Naive thymus-derived CD8-positive, alpha-beta T cell (primary cell): ENCODE data around the gene UTP4. TPM values are rescaled to one million over a fixed set of nuclear protein-coding genes. Genes with fewer than 3 reads are reported as not detected.
"Not testable (repeated sequence)": the region's sequence is repeated elsewhere in the genome, so short reads cannot be mapped to it uniquely, and the experiment has no call there.

Experiments
- ATAC-seq, 2 donors: fragments of 150-1000 bp; cut with Tn5 transposase in 1 of 2; sonication (Bioruptor Pico), chemical (Tn5 transposase) in 1 of 2; 1 replicate in 1 of 2; 2 replicates in 1 of 2; pipeline ENCODE4 v1.10.0; 2021; ENCODE audit warnings: mild to moderate bottlenecking in 2 of 2, moderate library complexity in 2 of 2
- POLR2A ChIA-PET: fragments of 350-600 bp; sonication (Branson Sonifier 250); formaldehyde crosslinking; loops from one replicate; lab custom pipeline; 2021; ENCODE audit warnings: antibody characterized with exemption; lab: Charles Lee
- DNase-seq, 10 donors: peaks; one replicate each; pipeline versions ENCODE4 v3.0.0 to v3.0.0-alpha.2; 2020 to 2022
- H3K27ac Mint-ChIP-seq, 10 donors: one replicate each; pipeline ENCODE4 v1.8.0; 2020 to 2022; ENCODE audit warnings: mild to moderate bottlenecking in 10 of 10, mixed read lengths in 10 of 10, moderate library complexity in 4 of 10, inconsistent platforms in 1 of 10
- H3K27me3 Mint-ChIP-seq, 5 donors: one replicate each; pipeline ENCODE4 v1.8.0; 2021 to 2022; ENCODE audit warnings: mixed read lengths in 5 of 5
- H3K36me3 Mint-ChIP-seq, 3 donors: one replicate each; pipeline ENCODE4 v1.8.0; 2020 to 2022; ENCODE audit warnings: mixed read lengths in 3 of 3, mild to moderate bottlenecking in 2 of 3, inconsistent platforms in 1 of 3
- H3K4me1 Mint-ChIP-seq, 4 donors: one replicate each; pipeline ENCODE4 v1.8.0; 2021 to 2022; ENCODE audit warnings: mixed read lengths in 4 of 4
- H3K4me3 Mint-ChIP-seq, 10 donors: one replicate each; pipeline ENCODE4 v1.8.0; 2020 to 2022; ENCODE audit warnings: mild to moderate bottlenecking in 10 of 10, mixed read lengths in 10 of 10, moderate library complexity in 6 of 10, inconsistent platforms in 1 of 10
- H3K9me3 Mint-ChIP-seq, 9 donors: one replicate each; pipeline ENCODE4 v1.8.0; 2020 to 2022; ENCODE audit warnings: mixed read lengths in 9 of 9, mild to moderate bottlenecking in 3 of 9, inconsistent platforms in 1 of 9, moderate library complexity in 1 of 9
- polyA plus RNA-seq, 3 donors: library from polyadenylated mRNA; unstranded; fragments of 300-500 nt; fragmentation: Illumina TruSeq; gene quantifications; one replicate each; pipeline ENCODE4 v1.2.3, GENCODE V29; 2021
- total RNA-seq, 8 experiments: library from RNA in 2 of 8; stranded (reverse) in 2 of 8; gene quantifications; one replicate each; pipeline ENCODE4 v1.2.3 and lab custom pipeline; 2021 to 2026

Gene UTP4
- total and polyA plus RNA-seq, 5 experiments from 2014 or later, result 41.8 to 77.6 (median 72.4) TPM

DNA sequence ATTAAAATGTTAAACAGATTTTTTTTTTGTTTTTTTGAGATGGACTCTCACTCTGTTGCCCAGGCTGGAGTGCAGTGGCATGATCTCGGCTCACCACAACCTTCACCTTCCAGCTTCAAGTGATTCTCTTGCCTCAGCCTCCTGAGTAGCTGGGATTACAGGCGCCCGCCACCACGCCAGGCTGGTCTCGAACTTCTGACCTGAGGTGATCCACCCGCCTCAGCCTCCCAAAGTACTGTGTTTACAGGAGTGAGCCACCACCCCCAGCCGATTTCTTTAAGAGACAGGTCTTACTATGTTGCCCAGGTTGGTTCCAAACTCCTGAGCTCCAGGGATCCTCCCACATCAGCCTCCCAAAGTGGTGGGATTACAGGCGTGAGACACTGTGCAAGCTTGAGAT lies 8.0 kb upstream of the UTP4 start:
- H3K4me3 Mint-ChIP-seq, ATAC-seq, H3K27me3 Mint-ChIP-seq, DNase-seq, H3K9me3 Mint-ChIP-seq: not testable (repeated sequence)
- Mint-ChIP-seq H3K4me1 (peaks cover 9 to 40% (median 32%) of the 10 kb centered on the region in 4 donors), H3K36me3 (peaks cover 4 to 50% (median 5%) of the 10 kb centered on the region in 3 donors), H3K27ac (peak overlapping the region in 1 of 10 donors; percentile 40)
- POLR2A ChIA-PET, result interaction anchor here (0.6 to 1.6 kb wide), 3 partner anchors 8 to 281 kb away, joined by 3 to 4 read pairs (median 3); partner anchors contain the start of genes CHTF8, HAS3 and UTP4

DNA sequence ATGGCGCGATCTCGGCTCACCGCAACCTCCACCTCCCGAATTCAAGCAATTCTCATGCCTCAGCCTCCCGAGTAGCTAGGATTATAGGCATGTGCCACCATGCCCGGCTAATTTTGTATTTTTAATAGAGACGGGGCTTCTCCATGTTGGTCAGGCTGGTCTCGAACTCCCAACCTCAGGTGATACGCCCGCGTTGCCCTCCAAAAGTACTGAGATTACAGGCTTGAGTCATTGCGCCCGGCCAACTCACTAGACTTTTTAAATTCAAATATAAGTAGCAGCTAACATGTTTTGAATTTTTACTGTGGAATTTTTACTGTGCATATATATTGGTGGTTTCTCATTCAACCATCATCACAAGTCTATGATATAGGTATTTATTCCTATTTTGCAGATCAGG lies 7.5 kb upstream of the UTP4 start:
- H3K4me3 Mint-ChIP-seq, ATAC-seq, H3K9me3 Mint-ChIP-seq, H3K27me3 Mint-ChIP-seq, DNase-seq: not testable (repeated sequence)
- H3K27ac Mint-ChIP-seq, result peak overlapping the region in 2 of 10 donors; percentile 29 to 40
- H3K4me1 Mint-ChIP-seq, result peaks cover 11 to 44% (median 37%) of the 10 kb centered on the region in 4 donors
- peaks cover 4 to 48% (median 5%) of the 10 kb centered on the region in 3 donors for H3K36me3 Mint-ChIP-seq
- POLR2A ChIA-PET, result interaction anchor here (0.9 kb wide), 1 partner anchor 8 kb away, joined by 3 read pairs; the partner anchor contains the start of genes CHTF8 and UTP4

DNA sequence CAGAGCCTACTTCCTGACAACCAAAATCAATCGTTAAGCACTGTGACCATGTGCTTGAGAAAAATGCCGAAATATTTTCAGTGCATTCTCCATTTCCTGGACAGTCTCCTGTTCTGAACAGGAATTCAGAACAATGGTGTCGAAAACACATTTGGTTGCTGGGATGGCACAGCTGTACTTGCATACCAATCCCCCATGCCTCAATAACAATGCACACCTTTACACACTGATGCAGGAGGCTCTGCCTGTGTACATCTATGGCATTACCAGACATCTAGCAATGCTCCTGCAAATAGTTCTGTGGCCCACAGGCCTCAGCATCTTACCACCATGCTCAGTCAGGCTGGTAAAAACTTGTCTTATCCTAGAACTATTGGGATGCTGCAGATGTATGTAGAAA lies 6.2 kb upstream of the UTP4 start:
- Mint-ChIP-seq H3K36me3 (peaks cover under 1 to 35% (median 4%) of the 10 kb centered on the region in 3 donors), H3K27ac (peak overlapping the region in 6 of 10 donors; percentile 16 to 69 (median 56)), H3K4me3 (no peak overlapping the region), H3K9me3 (no peaks in the 10 kb centered on the region), H3K27me3 (no peaks in the 10 kb centered on the region), H3K4me1 (peaks cover 18 to 53% (median 48%) of the 10 kb centered on the region in 4 donors)
- DNase-seq (no peak), ATAC-seq (no peak)
- POLR2A ChIA-PET, result no interaction called here

DNA sequence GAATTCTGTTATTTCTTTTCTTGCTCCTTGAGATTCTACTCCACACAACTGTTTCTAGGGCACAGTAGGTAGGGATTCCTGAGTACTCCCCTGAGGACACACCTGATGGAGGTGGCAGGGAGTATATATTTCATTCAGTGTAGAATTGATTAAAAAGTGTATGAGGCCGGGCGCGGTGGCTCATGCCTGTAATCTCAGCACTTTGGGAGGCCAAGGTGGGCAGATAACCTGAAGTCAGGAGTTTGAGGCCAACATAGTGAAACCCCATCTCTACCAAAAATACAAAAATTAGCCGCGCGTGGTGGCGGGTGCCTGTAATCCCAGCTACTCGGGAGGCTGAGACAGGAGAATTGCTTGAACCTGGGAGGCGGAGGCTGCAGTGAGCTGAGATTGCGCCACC lies 5.6 kb upstream of the UTP4 start:
- not testable (repeated sequence) for H3K9me3 Mint-ChIP-seq, H3K27me3 Mint-ChIP-seq, ATAC-seq, DNase-seq, H3K4me3 Mint-ChIP-seq
- Mint-ChIP-seq H3K4me1 (peaks cover 23 to 54% (median 50%) of the 10 kb centered on the region in 4 donors), H3K36me3 (peaks cover 0 to 31% (median 4%) of the 10 kb centered on the region in 3 donors), H3K27ac (peak overlapping the region in 7 of 10 donors; percentile 14 to 76 (median 66))
- POLR2A ChIA-PET, result interaction anchor here (0.6 kb wide), 1 partner anchor 90 kb away, joined by 4 read pairs; no protein-coding TSS in a partner anchor

DNA sequence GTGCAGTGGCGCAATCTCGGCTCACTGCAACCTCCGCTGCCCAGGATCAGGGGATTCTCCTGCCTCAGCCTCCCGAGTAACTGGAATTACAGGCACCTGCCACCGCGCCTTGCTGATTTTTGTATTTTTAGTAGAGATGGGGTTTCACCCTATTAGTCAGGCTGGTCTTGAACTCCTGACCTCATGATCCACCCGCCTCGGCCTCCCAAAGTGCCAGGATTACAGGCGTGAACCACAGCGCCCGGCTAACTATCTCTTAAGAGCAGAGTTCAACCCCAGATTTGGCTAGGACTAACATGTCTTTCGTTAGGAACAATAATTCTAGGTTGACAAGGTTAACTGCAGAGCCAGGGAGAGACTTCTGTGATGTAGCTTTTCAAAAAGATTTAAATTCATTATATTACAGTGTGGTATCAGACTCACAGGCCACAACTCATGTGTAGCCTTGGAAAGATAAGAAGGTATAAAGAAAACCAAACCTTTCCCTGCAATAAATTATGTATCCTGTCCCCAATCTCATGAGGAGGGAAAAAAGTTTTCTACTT lies 4.4 kb upstream of the UTP4 start:
- no peak for ATAC-seq
- Mint-ChIP-seq H3K4me3 (no peak overlapping the region), H3K9me3 (no peaks in the 10 kb centered on the region), H3K36me3 (peaks cover 0 to 28% (median 4%) of the 10 kb centered on the region in 3 donors), H3K27me3 (no peaks in the 10 kb centered on the region), H3K4me1 (peaks cover 26 to 61% (median 53%) of the 10 kb centered on the region in 4 donors), H3K27ac (peak overlapping the region in 3 of 10 donors; percentile 17 to 87 (median 37))
- POLR2A ChIA-PET, result no interaction called here
- DNase-seq, result no peak

DNA sequence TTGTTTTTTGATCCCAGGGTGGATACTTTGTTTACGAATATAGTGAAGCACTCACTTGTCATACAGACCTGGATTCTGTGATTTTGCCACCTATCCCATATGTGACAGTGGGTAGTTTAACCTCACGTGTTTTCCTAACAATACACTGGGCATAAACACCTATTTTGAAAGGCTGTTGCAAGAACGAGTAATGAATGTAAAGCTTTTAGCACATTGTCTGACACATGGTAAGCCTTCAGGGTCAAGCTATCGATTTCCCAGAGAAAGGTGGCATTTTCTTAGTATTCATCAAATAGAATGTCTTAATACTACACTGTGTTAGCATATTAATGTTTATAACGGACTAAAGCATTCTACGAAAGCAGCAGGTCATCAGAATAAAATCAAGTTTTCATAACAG lies 2.0 kb upstream of the UTP4 start:
- peak overlapping the region in 8 of 10 donors; percentile 88 to 97 (median 90) for H3K4me3 Mint-ChIP-seq
- H3K36me3 Mint-ChIP-seq, result peaks cover 2 to 27% (median 4%) of the 10 kb centered on the region in 3 donors
- POLR2A ChIA-PET, result interaction anchor here (0.6 to 1.4 kb wide), 4 partner anchors 10 to 581 kb away, joined by 3 to 4 read pairs (median 4); no protein-coding TSS in a partner anchor
- DNase-seq (no peak), ATAC-seq (no peak)
- H3K9me3 Mint-ChIP-seq, result no peaks in the 10 kb centered on the region
- H3K27ac Mint-ChIP-seq, result peak overlapping the region in 9 of 10 donors; percentile 57 to 97 (median 94)
- no peaks in the 10 kb centered on the region for H3K27me3 Mint-ChIP-seq
- H3K4me1 Mint-ChIP-seq, result peaks cover 30 to 72% (median 67%) of the 10 kb centered on the region in 4 donors

DNA sequence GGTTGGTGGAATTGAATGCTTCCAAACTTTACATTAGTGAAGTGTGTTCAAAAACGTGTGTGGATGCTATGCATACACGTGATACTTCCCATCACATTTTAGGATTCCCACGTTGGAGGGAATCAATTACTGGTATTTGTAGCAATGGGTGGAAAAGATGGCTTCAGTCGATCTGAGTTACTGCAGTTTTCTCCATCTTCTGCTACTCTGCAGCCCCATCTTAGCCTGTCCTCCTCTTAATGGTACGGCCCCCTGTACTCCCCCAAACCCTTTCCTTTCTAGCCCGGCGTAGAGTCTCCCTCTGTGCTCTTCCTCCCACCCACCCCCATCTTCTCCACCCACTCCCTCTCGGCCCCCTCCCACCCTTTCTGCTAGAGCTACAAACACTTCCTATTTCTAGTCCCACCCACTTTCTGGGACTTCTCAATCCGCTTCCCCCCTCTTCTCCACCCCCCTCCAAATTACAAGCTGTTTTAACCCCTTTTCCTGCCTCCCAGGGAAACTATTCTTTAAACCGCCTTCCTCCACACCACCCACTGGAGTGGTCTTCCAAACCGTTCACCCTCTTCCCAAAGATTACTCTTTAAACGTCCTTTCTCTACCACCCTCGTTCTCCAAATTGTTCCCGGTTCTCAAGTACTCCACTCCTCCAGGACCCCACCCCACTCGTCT lies 1.1 kb upstream of the UTP4 start:
- Mint-ChIP-seq H3K36me3 (peaks cover 2 to 27% (median 4%) of the 10 kb centered on the region in 3 donors), H3K4me3 (peak overlapping the region; percentile 88 to 97 (median 92)), H3K27ac (peak overlapping the region; percentile 85 to 98 (median 94)), H3K27me3 (no peaks in the 10 kb centered on the region), H3K4me1 (peaks cover 30 to 63% (median 59%) of the 10 kb centered on the region in 4 donors), H3K9me3 (no peaks in the 10 kb centered on the region)
- DNase-seq, result peak in 2 of 10 donors; percentile 5 to 26
- no peak for ATAC-seq
- POLR2A ChIA-PET, result interaction anchor here (0.9 to 2.1 kb wide), 3 partner anchors 8 to 602 kb away, joined by 4 to 9 read pairs (median 7); no protein-coding TSS in a partner anchor

DNA sequence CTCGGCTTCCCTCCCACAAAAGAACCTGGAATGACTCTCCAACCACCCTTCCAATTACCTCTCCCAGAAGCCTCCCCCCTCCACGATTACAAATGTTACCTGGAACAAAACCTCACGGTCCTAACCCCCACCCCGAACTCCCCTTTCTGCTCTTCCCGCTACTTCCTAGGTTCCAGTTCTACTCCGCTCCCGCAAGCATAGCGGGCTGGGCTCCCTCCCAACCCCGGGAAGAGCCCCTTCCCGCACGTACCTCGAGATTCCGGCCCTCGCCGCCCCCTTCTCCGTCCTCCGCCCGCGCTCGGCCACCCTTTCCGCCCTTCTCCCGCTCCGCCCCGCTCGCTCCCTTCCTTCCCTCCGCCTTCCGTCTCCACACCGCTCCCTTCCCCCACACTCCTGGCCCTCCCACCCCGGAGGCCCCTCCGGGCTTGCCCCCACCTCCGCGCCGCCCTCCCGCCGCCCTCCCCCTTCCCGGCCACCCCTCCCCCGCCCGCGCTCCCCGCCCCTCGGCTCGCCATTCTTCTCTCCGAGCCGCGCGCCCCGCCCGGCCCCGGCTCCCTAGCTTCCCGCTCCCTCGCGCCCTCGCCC lies 518 bp upstream of the UTP4 start:
- peak in 7 of 10 donors; percentile 11 to 82 (median 60) for DNase-seq
- Mint-ChIP-seq H3K36me3 (peaks cover 2 to 30% (median 4%) of the 10 kb centered on the region in 3 donors), H3K27ac (peak overlapping the region; percentile 85 to 98 (median 94)), H3K4me3 (peak overlapping the region; percentile 88 to 97 (median 92)), H3K4me1 (peaks cover 30 to 60% (median 56%) of the 10 kb centered on the region in 4 donors), H3K9me3 (no peaks in the 10 kb centered on the region), H3K27me3 (no peaks in the 10 kb centered on the region)
- ATAC-seq, result peak; percentile 36 to 53
- POLR2A ChIA-PET, result interaction anchor here (0.9 to 2.4 kb wide), 10 partner anchors 7 to 603 kb away, joined by 3 to 17 read pairs (median 5); partner anchors contain the start of genes SNTB2 and ZFP90

DNA sequence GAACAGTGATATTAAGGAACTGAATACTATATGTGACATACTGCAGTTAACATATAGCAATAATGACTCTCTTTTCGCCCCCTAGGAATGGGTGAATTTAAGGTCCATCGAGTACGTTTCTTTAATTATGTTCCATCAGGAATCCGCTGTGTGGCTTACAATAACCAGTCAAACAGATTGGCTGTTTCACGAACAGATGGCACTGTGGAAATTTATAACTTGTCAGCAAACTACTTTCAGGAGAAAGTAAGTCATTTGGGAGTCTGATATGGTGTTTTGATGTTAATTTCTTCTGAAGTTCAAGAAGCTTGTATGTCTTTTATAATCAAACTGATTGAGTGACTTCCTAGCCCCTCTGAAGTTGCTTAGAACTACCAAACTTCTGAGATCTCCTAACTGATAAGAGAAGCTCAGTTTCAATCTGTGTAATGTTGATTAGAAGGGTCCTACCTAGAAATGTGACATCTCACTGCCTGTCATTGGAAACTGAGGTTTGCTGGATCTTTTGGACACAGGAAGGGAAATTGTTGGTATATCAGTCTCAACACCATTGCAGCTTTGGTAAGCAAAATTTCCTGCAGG lies 1.0 kb downstream of the UTP4 start:
- DNase-seq (no peak), ATAC-seq (no peak)
- POLR2A ChIA-PET, result interaction anchor here (0.6 to 2.4 kb wide), 15 partner anchors 9 to 776 kb away, joined by 3 to 17 read pairs (median 4); partner anchors contain the start of genes SNTB2 and ZFP90
- H3K9me3 Mint-ChIP-seq, result no peaks in the 10 kb centered on the region
- peak overlapping the region; percentile 91 to 97 (median 94) for H3K4me3 Mint-ChIP-seq
- H3K27ac Mint-ChIP-seq, result peak overlapping the region; percentile 85 to 98 (median 96)
- peaks cover 0 to 35% (median 11%) of the 10 kb centered on the region in 3 donors for H3K36me3 Mint-ChIP-seq
- H3K27me3 Mint-ChIP-seq, result no peaks in the 10 kb centered on the region
- H3K4me1 Mint-ChIP-seq, result peaks cover 28 to 50% (median 48%) of the 10 kb centered on the region in 4 donors

DNA sequence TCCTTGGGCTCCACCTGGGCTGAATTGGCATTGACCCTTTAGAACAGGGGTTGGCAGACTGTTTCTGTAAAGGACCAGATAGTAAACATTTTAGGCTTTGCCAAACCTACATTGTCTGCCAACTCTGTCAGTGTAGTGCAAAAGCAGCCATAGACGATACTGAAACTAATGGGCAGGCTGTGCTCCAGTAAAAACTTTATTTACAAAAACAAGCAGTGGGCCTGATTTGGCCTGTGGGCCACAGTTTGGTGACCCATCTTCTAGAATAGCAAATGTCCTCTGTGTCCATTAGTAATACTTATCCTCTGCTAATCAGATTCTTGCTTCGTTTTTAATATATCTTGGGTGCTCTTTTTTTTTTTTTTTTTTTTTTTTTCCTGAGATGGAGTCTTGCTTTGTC lies 6.2 kb downstream of the UTP4 start:
- H3K4me3 Mint-ChIP-seq, result no peak overlapping the region
- POLR2A ChIA-PET, result no interaction called here
- H3K36me3 Mint-ChIP-seq, result peaks cover 5 to 73% (median 20%) of the 10 kb centered on the region in 3 donors
- no peak for ATAC-seq
- H3K27me3 Mint-ChIP-seq, result no peaks in the 10 kb centered on the region
- H3K27ac Mint-ChIP-seq, result peak overlapping the region in 1 of 10 donors; percentile 79
- H3K9me3 Mint-ChIP-seq, result no peaks in the 10 kb centered on the region
- no peak for DNase-seq
- H3K4me1 Mint-ChIP-seq, result peaks cover 14 to 20% (median 15%) of the 10 kb centered on the region in 4 donors

DNA sequence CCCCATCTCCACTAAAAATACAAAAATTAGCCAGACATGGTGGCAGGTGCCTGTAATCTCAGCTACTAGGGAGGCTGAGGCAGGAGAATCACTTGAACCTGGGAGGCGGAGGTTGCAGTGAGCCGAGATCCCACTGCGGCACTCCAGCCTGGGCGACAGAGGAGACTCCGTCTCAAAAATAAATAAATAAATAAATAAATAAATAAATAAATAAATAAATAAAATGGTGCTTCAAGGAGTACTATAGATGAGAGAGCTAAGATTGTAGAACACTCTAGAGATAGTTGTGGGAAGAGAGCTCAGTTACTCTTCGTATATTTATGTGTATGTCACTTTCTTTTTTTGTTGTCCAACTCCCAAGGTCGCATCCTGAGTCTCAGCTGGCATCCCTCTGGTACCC lies 7.0 kb downstream of the UTP4 start:
- Mint-ChIP-seq H3K36me3 (peaks cover 5 to 81% (median 23%) of the 10 kb centered on the region in 3 donors), H3K4me1 (peaks cover 6 to 12% (median 8%) of the 10 kb centered on the region in 4 donors), H3K27ac (peak overlapping the region in 1 of 10 donors; percentile 56)
- POLR2A ChIA-PET, result interaction anchor here (0.7 to 1.1 kb wide), 2 partner anchors 10 to 282 kb away, joined by 3 to 4 read pairs; no protein-coding TSS in a partner anchor
- not testable (repeated sequence) for H3K27me3 Mint-ChIP-seq, H3K9me3 Mint-ChIP-seq, ATAC-seq, H3K4me3 Mint-ChIP-seq, DNase-seq

DNA sequence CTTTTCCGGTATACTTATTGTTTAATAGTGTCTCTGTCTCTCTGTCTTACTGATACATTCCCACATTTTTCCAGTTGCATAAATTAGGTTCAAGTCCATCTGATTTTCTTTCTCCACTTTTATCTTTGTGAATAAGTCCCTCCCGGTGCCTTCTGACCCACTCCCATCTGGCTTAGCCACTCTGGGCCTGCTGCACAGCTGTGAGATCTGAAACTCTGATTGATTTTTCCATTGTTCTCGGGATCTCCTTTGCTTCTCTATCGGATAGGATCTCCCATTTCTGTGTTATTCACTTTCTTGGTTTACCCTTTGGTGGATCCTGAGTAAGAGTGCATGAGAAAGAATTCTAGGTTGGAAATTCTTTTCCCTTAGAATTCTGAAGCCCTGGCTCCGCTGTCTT lies 8.6 kb downstream of the UTP4 start:
- H3K9me3 Mint-ChIP-seq, result no peaks in the 10 kb centered on the region
- peaks cover 5 to 91% (median 23%) of the 10 kb centered on the region in 3 donors for H3K36me3 Mint-ChIP-seq
- H3K27me3 Mint-ChIP-seq, result no peaks in the 10 kb centered on the region
- POLR2A ChIA-PET, result no interaction called here
- DNase-seq (no peak), ATAC-seq (no peak)
- H3K27ac Mint-ChIP-seq, result peak overlapping the region in 2 of 10 donors; percentile 2 to 46
- H3K4me3 Mint-ChIP-seq, result no peak overlapping the region
- peaks cover 0 to 8% (median 3%) of the 10 kb centered on the region in 4 donors for H3K4me1 Mint-ChIP-seq
